Measurements from ENCODE around the gene TFF1.

TFF1 gene

DNA sequence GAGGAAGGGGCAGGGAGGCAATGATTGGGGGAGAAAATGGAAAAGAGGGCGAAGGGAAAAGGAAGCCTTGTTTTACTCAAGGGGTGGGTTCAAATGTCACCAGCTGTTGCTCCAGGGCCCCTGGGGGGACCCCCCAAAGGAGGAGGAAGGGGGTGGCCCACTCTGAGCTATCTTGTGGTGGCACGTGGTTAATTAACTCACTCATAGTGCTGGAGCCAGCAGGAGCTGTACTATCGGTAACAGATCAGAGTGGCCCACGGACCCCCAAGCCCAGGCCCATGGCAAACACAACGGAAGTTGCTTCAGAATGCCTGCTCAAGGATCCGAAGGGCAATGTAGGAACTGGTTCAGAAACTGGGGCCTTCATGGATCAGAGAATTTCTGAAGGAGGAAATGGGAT is 22.8 kb downstream of the TFF1 start:
- DNase-seq (ENCODE audit: low spot score) = no peak

DNA sequence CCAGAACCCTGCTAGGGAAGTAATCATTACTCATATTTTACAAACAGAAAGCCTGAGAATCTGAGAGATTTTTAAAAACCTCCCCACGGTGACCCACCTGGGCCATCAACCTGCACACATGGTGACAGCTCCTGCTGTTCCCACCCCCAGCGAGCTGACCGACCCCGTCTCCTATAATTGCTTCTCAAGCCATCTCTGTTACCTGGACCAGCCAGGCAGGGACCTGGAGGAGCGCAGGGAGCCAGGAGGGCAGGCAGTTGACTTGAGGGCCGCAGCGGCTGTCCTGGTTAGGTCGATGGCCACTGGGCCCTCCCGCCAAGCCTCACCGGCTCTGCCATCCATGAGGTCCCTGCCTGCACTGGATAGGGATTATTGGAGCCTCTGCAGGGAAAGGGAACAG is 23.2 kb downstream of the TFF1 start:
- DNase-seq (ENCODE audit: low spot score) = no peak

DNA sequence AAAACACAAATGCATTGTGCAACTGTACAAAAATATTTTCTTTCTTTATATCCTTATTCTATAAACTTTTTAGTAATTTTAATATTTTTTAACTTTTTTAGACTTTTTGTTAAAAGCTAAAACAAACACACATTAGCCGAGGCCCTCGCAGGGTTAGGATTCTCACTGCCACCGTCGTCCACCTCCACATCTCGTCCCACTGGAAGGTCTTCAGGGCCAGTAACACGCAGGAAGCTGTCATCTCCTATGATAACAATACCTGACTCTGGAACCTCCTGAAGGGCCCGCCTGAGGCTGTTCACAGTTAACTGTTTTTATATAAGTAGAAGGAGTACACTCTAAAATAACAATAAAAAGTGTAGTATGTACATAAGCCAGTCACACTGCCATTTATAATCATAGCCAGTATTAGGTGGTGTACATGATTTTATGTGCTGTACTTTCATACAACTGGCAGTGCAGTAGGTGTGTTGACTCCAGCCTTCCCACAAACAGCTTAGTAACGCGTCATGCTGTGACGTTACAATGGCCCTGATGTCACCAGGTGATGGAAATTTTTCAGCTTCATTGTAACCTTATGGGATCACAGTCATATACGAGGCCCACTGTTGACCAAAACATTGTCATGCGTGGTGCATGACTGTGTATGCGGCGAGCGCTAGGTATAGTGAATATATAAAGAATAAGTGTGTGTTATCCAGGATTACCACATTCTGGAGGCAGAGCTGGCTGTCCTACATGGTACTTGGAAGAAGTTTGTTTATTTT is 24.4 kb downstream of the TFF1 start:
- no peak for DNase-seq (ENCODE audit: low spot score)

DNA sequence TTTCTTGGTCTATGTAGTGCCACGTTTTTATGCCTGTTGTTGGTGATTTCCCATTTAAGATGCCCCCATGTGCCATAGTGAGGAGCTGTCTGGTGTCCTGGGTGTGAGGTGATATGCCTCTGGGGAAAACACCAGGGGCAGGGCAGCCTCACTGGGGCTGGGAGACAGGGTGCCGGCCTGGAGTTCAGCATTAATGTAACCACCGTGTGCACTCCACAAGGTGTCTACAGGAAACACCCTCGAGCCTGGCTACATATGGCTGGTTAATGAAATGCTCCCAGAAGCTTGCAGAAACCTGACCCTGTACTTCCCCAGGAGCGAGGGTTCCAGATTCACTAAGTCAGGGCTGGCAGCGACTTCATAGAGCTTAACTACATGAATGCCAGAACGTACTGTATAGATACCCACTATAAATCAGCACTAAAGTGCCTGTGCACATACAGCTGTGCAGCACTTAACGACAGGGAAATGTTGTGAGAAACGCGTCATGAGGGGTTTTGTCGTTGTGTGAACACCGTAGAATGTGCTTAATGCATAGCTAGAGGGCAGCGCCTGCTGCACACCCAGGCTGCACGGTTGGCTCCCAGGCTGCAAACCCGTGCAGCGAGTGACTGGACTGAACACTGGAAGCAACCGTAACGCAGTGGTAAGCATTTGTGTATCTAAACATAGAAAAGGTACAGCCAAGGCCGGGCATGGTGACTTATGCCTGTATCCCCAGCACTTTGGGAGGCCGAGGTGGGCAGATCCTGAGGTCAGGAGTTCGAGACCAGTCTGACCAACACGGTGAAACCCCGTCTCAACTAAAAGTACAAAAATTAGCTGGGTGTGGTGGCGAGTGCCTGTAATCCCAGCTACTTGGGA is 25.9 kb downstream of the TFF1 start:
- DNase-seq (ENCODE audit: low spot score) = no peak

DNA sequence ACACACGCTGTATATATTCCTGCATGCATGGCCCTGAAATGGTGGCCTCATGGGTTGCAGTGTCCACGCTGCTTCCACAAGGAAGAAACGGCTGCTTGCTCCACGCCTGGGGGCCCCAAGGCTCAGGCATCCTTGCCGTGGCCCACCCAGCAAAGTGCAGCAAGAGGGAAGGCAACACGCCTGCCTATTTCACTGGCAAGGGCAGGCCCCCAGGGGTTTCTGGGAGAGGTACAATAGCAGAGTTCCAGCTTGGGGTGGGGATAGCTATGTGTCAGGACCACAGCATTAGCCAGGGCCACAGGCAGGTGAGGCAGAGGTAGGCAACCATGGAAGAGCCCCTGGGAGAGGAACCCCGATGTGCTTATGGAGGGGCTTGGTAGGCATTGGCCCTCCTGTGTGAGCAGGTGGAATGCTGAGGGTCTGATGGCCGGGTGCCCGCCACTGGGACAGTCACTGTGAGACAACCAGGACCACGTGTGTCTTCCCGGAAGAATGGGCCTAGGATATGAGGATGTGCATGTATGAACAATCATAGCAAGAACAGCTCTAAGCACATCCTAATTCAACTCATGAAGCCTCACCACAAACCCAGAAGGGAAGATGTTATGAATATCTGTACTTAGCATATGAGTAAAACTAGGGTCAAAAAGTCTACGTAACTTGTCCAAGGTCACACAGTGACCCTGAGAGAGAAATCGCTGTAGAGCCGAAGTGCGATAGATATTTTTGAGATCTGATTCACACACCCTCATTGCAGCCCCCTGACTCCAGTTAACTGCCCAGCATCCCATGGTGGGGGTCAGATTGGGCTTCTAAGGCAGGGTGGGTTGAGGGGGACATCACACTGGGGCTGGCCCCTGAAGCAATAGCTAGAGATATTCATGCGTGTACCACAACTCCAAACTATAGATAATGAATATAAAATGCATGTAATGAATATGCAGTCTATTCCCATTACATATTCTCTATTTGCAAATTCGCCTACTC is 27.3 kb downstream of the TFF1 start:
- DNase-seq (ENCODE audit: low spot score) = no peak

DNA sequence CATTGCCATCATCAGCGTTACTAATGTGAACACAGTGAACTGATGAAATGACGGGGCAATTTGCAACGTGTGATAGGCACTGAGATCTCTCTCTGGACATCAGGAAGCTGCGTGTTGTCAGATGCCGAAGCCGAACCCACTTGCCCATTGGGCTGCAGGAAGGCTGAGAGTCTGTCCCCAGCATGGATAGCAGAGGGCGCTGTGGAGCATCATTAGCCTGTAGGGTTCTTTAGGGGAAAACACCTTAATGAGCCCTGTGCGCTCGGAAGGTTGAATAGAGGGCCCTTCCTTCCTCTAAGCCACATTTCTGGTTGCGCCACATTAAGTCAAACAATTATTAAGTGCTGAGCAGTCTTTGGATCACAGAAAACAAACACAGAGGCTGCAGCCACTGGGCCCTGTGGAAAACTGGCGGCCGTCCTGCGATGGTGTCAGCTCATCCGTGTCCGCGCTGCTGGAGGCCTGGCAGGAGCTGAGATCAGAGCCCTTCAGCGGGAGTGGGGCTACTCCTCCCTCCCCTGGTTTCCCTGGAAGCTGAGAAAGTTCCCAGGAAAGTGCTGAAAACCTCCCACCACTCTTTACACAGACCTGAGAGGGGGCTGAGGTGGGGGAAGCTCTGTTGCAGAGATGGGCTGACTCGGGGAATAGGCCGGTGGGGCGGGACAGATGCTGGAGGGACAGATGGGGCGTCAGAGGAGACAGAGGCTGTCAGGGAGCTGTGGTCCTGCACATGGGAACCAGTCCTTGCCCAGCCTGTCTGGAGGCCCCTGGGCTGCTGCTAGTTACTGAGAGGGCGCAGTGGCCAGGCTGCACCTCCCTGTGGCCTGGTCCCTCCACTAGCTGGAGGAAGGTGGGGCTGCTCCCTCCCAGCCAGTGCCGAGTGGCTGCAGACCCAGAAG is 28.3 kb downstream of the TFF1 start:
- DNase-seq (ENCODE audit: low spot score) = peak; percentile 64

DNA sequence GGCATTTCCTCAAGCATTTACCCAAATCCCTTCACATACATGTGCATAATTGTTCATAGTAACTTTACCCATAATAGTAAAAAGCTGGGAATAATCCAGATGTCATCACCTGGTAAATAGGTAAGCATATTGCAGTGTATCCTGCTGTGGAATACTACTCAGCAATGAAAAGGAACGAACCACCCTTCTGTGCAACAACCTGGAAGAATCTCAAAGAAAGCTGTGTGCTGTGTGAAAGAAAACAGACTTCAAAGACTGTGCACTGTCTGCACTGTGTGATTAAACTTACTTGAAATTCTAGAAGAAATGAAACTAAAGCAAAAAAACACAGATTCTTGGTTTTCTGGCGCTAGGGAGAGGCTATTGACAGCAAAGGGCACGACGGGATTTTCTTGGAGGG is 29.1 kb downstream of the TFF1 start:
- DNase-seq (ENCODE audit: low spot score) = no peak

DNA sequence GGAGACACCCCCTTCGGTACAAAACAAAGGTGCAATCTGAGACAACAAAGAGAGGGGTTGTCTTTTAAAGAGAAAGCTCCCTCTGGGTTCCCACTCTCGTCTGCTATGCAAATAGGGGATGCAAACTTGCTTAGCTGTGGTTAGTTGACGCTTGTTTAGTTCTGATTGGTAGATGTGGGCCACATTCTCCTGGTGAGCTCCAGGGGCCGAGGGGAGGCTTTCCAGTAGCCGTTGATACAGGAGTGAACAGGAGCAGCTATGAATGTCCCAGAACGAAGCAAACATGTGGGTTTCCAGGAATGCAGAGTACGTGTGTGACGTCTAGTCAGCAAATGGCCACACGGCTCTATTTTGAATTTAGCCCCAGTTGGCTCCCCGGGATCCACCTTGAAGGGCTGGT is 30.3 kb downstream of the TFF1 start:
- no peak for DNase-seq (ENCODE audit: low spot score)

DNA sequence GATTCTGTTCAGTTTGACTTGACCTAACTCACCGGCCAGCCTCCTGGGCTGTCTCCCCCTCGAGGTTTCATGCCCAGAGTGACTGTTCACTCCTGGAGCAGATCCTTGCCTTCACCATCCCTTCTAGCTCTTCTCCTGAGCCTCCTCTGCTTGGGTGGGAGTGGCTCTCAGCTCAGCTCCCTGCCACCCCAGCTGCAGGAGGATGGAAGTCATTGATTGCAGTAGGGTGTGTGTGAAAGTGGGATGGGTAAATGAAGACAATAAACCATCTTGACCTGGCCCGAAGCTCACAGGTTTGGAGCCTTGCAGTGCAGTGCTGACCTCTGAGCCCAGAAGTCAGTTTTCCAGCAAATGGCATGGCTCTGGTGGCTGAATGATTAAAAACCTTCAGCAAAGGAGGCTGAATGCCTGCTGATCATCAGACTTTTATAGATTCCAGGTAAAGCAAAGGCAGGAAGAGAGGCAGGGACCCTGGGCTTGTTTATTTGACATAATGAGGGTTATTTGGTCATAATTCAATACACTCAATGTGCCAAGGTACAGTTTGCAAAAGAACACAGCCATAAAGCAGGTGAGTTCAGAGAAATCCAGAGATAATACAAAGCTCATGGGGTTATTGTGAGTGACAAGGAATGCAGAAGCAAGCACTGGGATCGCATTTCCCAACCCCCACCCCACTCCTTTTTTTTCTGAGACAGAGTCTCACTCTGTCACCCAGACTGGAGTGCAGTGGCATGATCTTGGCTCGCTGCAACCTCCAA is 33.6 kb downstream of the TFF1 start:
- DNase-seq (ENCODE audit: low spot score) = no peak

DNA sequence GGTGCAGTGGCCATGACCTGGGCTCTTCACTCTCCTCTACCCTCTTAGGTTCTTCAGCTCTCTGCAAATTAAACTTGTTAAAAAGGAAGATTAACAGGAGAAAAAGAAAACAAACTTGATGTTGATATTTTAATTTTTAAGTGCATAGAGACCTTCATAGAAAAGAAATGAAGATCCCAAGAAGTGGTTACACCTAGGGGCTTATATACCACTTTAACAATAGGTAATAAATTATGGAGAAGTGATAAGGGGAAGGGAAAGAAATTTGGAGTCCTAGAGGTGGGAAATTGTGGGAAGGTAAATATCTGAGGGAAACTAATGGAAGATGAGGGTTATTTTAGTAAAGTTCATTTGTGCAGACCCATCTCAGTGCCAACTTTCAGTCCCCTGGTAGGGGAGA is 34.7 kb downstream of the TFF1 start:
- no peak for DNase-seq (ENCODE audit: low spot score)

DNA sequence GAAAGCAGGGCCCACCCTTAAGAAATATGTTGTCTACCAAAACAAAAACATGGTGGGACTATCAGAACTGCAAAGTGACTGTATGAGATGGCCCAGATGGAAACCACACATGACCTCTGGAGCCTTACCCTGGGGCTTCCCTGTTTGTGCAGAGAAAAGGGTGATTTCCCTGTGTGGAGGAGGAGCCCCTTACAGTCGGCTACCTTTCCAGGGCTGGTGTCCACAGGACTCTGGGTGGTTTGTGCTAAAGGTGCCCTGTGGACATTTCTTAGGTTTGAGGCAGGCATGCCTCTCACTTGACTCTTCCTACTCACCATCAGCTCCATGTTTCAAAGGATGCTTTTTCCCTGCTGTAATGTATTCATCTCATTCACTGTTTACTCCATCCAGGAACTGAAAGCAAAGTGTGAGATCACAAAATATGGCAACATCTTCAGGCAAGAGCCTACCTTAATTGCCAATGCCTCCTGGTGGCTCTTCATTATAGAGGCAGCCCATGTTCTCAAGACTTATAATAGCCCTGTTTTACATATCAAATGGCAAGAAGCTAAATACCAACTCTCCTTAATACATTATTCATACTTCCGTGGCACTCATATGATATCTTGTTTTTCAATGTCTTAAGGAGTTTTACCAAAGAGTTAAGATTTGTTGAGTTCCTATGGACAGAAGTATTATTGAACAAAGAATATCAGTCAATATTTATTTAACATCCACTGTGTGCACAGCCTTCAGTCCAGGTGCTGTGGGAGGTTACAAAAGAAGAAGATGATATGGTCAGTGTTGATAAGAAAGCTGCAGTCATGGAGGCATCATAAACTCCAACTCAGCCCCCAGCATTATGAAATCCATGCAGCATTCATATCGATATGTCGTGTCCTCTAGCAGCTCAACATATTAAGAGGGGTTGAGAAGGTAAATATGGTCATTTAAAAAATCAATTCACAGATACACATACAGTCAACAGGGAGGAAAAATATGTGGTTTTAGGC is 35.7 kb downstream of the TFF1 start:
- no peak for DNase-seq (ENCODE audit: low spot score)

DNA sequence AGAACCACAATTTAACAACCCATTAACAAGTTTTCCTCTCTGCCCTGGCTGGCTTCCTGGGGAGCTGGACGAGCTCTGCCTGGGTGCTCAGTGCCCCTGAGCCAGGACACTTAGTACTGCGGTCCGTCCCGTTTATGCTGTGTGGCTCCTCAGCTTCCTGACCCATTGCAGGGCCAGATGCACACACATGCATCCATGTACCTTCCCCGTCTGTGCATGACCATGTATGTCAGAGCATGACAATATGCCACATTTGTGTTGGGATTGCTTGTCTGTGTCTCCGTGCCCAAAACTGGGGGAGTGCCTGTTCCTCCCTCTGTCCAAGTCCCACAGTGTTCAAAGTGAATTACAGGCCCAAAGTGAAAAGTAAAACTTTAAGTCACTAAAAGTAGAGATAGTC is 41.4 kb downstream of the TFF1 start:
- no peak for DNase-seq (ENCODE audit: low spot score)

DNA sequence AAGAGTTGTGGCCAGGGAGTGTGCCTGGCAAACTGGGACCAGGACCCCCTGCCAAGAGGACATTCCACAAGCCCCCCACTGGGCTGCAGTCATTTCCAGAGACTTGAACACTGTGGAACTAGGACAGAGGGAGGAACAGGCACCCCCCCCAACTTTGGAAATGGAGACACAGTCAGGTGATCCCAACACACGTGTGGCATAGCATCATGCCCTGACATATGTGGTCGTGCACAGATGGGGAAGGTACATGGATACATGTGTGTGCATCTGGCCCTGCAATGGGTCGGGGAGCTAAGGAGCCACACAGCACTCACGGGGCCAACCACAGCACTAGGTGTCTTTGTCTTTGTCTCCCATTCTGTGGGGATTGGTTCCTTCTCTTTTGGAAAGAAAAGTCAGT is 44.5 kb downstream of the TFF1 start:
- DNase-seq (ENCODE audit: low spot score) = no peak

DNA sequence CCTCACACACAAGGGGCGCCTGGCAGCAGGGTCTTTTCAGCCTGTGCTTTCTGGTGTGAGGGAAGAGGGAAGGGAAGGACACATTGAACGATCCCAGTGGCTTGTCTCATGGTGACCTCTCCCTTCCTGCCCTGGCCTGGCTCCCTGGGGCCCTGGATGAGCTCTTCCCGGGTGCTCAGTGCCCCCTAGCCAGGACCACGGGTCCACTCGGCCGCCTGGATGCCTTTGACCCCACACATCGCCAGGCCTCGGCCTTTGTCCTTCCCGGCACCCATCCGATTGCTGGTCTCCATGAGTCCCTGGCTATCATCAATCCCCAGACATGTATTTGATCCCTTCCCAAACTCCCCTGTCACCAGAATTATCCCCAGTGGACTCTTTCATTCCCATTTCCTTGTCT is 45.1 kb downstream of the TFF1 start:
- DNase-seq (ENCODE audit: low spot score) = no peak

DNA sequence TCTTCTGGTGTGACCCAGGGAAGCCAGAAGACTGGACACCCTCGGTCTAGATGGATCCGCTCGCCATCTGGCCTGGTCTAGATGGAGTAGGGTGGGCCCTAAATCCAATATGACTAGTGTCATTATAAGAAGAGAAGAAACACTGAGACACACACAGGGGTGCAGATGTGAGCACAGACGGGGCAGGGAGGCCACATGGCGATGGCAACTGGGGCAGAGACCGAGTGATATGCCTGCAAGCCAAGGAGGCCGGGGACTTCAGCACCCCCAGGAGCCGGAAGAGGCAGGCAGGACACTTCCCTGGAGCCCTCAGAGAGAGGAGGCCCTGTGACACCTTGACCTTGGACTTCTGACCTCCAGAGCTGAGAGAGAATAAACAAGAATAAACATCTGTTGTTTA is 45.5 kb downstream of the TFF1 start:
- DNase-seq (ENCODE audit: low spot score) = no peak

DNA sequence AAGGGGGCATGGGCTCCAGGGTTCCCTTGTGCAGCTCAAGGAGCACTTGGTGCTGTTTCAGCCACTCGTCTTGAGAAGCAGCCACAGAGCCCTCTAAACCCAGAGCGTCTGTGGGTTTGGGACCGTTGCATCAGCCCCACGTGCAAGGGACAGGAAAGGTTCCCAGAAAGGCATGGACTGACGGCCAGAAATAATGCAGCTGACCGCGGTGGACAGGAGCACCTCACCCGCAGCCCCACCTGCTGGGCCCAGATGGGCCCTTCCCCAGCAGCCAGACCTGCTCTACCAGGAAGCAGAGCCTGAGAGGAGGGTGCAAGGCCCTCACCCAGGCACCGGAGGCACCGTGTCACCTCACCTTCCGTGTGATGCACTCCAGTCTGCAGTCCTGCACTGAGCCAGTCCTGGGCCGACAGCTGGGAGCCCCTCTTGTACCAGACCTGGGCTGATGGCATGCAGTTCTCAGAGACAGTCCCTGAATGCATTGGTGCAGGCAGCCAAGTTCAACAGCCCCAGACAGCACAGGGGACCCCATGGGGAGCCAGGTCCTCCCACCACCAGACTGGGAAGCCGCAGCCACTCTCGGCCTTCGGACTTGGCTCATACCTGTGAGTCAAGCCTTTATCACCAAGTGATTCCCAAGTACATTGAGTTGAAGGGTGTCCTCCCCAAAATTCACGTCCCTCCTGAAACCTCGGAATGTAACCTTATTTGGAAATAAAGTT is 46.3 kb downstream of the TFF1 start:
- DNase-seq (ENCODE audit: low spot score) = no peak

DNA sequence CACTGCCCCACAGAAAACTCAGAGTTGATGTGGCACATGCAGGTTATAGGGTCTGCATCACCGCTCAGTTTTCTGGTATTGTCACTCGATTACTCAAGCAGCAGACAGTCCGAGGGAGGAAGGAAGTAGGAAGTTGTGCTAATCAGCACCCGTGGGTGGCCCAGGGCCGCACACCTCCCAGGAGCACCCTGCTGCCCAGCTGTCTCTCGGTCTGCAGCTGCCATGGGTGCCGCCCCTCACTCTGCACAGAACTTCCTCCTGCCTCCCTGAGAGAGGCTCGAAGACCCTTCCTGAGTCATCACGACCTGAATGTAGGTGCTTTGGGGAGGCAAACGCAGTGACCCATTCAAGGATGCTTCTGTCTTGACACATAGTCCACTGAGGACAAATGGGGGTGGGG is 47.0 kb downstream of the TFF1 start:
- DNase-seq (ENCODE audit: low spot score) = no peak
